Astrocyte of the cerebellum (primary cell): ENCODE results near the gene MAP7D2.

Source experiments
- DNase-seq: peaks from one replicate; pipeline ENCODE4 v3.0.0-alpha.2; 2011; ENCODE audit warnings: low read depth
- H3K4me3 ChIP-seq: 2 replicates; pipeline ENCODE4 v1.5.1; 2011; ENCODE audit warnings: mild to moderate bottlenecking, low read depth, low read length, moderate library complexity
- CTCF ChIP-seq: IDR thresholded peaks from 2 replicates; pipeline ENCODE4 v1.5.1; 2012; ENCODE audit warnings: low read length, low read depth, moderate library complexity, mild to moderate bottlenecking; ENCODE audit errors: missing control alignments
- in situ Hi-C: cut with HindIII; loops from 2 replicates; pipeline ENCODE4 v1.10.0; 2017; ENCODE audit warnings: low sequenced_read_pairs

The MAP7D2 gene

GRCh38 chrX:20029728-20030127 is 87.0 kb downstream of the MAP7D2 start:
- DNase-seq, result no peak
- in situ Hi-C loops, result no loop called here
- no peak for TF ChIP-seq CTCF

GRCh38 chrX:20028588-20028987 is 88.1 kb downstream of the MAP7D2 start:
- no peak overlapping the region for H3K4me3 ChIP-seq
- no peak for DNase-seq
- in situ Hi-C loops, result no loop called here
- TF ChIP-seq CTCF, result no peak

More at GRCh38 chrX:20029728-20030127, 87.0 kb downstream of the MAP7D2 start:
- no peak overlapping the region for H3K4me3 ChIP-seq

GRCh38 chrX:20026278-20026677 is 90.4 kb downstream of the MAP7D2 start:
- in situ Hi-C loops, result no loop called here
- no peak for TF ChIP-seq CTCF
- no peak overlapping the region for H3K4me3 ChIP-seq
- peak; percentile 4 for DNase-seq

DNA sequence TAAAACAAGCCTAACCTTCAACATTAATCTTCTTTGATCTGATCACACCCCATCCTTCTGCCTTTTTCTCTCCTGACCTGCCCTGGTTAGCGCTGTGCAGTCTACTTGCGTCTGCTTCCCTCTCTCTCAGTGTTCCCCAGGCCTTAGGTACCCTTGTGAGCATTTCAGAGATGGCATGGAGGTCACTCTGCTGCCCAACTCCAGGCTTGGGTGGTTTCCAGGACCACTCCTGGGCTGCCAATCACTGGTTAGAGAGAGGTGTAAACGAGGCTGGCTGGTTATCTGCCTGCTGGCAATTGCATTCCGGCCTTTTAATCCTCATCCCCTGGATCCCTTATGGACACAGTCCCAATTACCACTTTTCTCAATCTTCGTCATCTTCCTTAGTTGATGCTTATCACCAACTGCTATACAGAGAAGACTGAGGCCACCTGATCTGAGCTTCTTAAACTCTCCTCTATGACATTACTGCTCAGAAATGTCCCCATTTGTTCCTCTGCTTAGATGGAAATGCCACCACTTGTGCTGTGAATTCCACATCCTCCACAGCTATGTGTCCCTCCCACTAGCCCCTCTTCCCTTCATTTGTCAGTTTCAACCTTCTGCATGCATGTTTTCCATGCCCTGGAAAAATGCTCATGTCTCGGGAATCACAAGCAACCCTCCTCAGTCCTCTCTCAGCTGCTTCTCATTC is 96.9 kb downstream of the MAP7D2 start:
- DNase-seq, result no peak
- in situ Hi-C loops, result no loop called here
- H3K4me3 ChIP-seq, result no peak overlapping the region
- TF ChIP-seq CTCF, result no peak

- no peak for TF ChIP-seq CTCF
- H3K4me3 ChIP-seq, result no peak overlapping the region
- in situ Hi-C loops, result no loop called here
- no peak for DNase-seq
Observed at GRCh38 chrX:20016616-20016945, 100.1 kb downstream of the MAP7D2 start.

GRCh38 chrX:20015945-20016615 is 100.6 kb downstream of the MAP7D2 start:
- no peak for TF ChIP-seq CTCF
- DNase-seq, result no peak
- no peak overlapping the region for H3K4me3 ChIP-seq
- in situ Hi-C loops, result no loop called here
